ENCODE data around the gene KDM2B.

Gene KDM2B

GRCh38 chr12:121432740-121433480, 147.9 kb downstream of the KDM2B start:
- no peak for TF ChIP-seq CTCF (IDR thresholded peaks at IDR 0.05; ENCODE audit: borderline replicate concordance, insufficient read depth, low read depth, low read length)
- no peak overlapping the region for H3K4me3 ChIP-seq (ENCODE audit: low read depth, low read length)

GRCh38 chr12:121430833-121431415, 149.9 kb downstream of the KDM2B start:
- TF ChIP-seq CTCF (IDR thresholded peaks at IDR 0.05; ENCODE audit: borderline replicate concordance, insufficient read depth, low read depth, low read length), result no peak
- H3K4me3 ChIP-seq (ENCODE audit: low read depth, low read length), result no peak overlapping the region

GRCh38 chr12:121428883-121429282, 151.9 kb downstream of the KDM2B start:
- H3K4me3 ChIP-seq (ENCODE audit: low read depth, low read length), result no peak overlapping the region
- no peak for TF ChIP-seq CTCF (IDR thresholded peaks at IDR 0.05; ENCODE audit: borderline replicate concordance, insufficient read depth, low read depth, low read length)

GRCh38 chr12:121427556-121428050, 153.2 kb downstream of the KDM2B start:
- TF ChIP-seq CTCF (IDR thresholded peaks at IDR 0.05; ENCODE audit: borderline replicate concordance, insufficient read depth, low read depth, low read length), result no peak
- H3K4me3 ChIP-seq (ENCODE audit: low read depth, low read length), result no peak overlapping the region

GRCh38 chr12:121424624-121424975, 156.2 kb downstream of the KDM2B start:
- no peak overlapping the region for H3K4me3 ChIP-seq (ENCODE audit: low read depth, low read length)
- TF ChIP-seq CTCF (IDR thresholded peaks at IDR 0.05; ENCODE audit: borderline replicate concordance, insufficient read depth, low read depth, low read length), result no peak

- TF ChIP-seq CTCF (IDR thresholded peaks at IDR 0.05; ENCODE audit: borderline replicate concordance, insufficient read depth, low read depth, low read length), result no peak
- no peak overlapping the region for H3K4me3 ChIP-seq (ENCODE audit: low read depth, low read length)
Observed at GRCh38 chr12:121423682-121424623, 156.9 kb downstream of the KDM2B start.
